HepG2 (cell line): ENCODE results near the gene NSMCE1. TPM values are rescaled to one million over a fixed set of nuclear protein-coding genes. Genes with fewer than 3 reads are reported as not detected.

ENCODE experiments used
- DPF2 ChIP-seq: sonication (generic); formaldehyde crosslinking; IDR thresholded peaks from 2 replicates; pipeline ENCODE4 v1.4.0; 2020; ENCODE audit warnings: mild to moderate bottlenecking, low read depth, missing genetic modification reagents, borderline replicate concordance
- HMGXB4 ChIP-seq, 2 experiments: sonication (generic) in 1 of 2; formaldehyde crosslinking in 1 of 2; IDR thresholded peaks; 2 replicates each; pipeline versions ENCODE4 v1.4.0 to v1.6.1; 2018 to 2020; ENCODE audit warnings: missing genetic modification reagents in 2 of 2, borderline replicate concordance in 1 of 2, low read depth in 1 of 2, mild to moderate bottlenecking in 1 of 2, missing biosample characterization in 1 of 2
- MXD4 ChIP-seq: IDR thresholded peaks from 2 replicates; pipeline ENCODE4 v1.6.1; 2016; ENCODE audit warnings: mild to moderate bottlenecking, missing biosample characterization, missing genetic modification reagents
- NBN ChIP-seq: fragments of 450-650 bp; conservative IDR thresholded peaks from 2 replicates; pipeline ENCODE4 v1.6.1; 2017
- STAG1 ChIP-seq: sonication (generic); formaldehyde crosslinking; IDR thresholded peaks from 2 replicates; pipeline ENCODE4 v1.4.0; 2020; ENCODE audit warnings: missing genetic modification reagents
- ZBTB20 ChIP-seq: sonication (generic); formaldehyde crosslinking; IDR thresholded peaks from 2 replicates; pipeline ENCODE4 v1.8.1; 2023; ENCODE audit warnings: missing genetic modification reagents, low read depth, mild to moderate bottlenecking, borderline replicate concordance
- ZNF160 ChIP-seq: sonication (generic); formaldehyde crosslinking; IDR thresholded peaks from 2 replicates; pipeline ENCODE4 v1.8.0; 2022; ENCODE audit warnings: mild to moderate bottlenecking, inconsistent platforms, missing genetic modification reagents
- ZNF207 ChIP-seq: fragments of 450-650 bp; IDR thresholded peaks from 2 replicates; pipeline ENCODE4 v1.6.1; 2016; ENCODE audit warnings: antibody characterized with exemption, borderline replicate concordance
- ZNF407 ChIP-seq: sonication (generic); formaldehyde crosslinking; IDR thresholded peaks from one replicate; pipeline ENCODE4 v1.5.1; 2020; ENCODE audit warnings: mild to moderate bottlenecking, missing genetic modification reagents; ENCODE audit errors: not compliant biosample characterization
- ZNF430 ChIP-seq: sonication (generic); formaldehyde crosslinking; IDR thresholded peaks from 2 replicates; pipeline ENCODE4 v1.9.0; 2021; ENCODE audit warnings: mild to moderate bottlenecking, missing genetic modification reagents
- ZNF484 ChIP-seq: sonication (generic); formaldehyde crosslinking; IDR thresholded peaks from 2 replicates; pipeline ENCODE4 v1.5.1; 2020; ENCODE audit warnings: mild to moderate bottlenecking, low read depth, missing genetic modification reagents, borderline replicate concordance
- ZNF589 ChIP-seq: sonication (generic); formaldehyde crosslinking; conservative IDR thresholded peaks from 2 replicates; pipeline ENCODE4 v1.8.0; 2022; ENCODE audit warnings: mild to moderate bottlenecking, moderate library complexity, missing genetic modification reagents
- ZNF747 ChIP-seq: sonication (generic); formaldehyde crosslinking; IDR thresholded peaks from 2 replicates; pipeline ENCODE4 v1.8.1; 2023; ENCODE audit warnings: missing genetic modification reagents, mild to moderate bottlenecking, borderline replicate concordance
- polyA plus RNA-seq, 8 experiments: library from polyadenylated mRNA; depleted of rRNA in 3 of 8; stranded (reverse) in 7 of 8; unstranded in 1 of 8; fragments of >200 nt; fragmentation: Illumina TruSeq in 4 of 8; extraction: Trizol in 4 of 8; gene quantifications; 2 replicates each; pipeline versions ENCODE4 v1.2.1 to v1.2.3, GENCODE V29; 2011 to 2016; ENCODE audit warnings: low read depth in 4 of 8, missing spikeins in 1 of 8, mixed read lengths in 1 of 8; ENCODE audit not compliant: insufficient read depth in 1 of 8
- total RNA-seq, 5 experiments: library from RNA; depleted of rRNA; stranded (reverse); fragments of >200 nt; fragmentation: Illumina TruSeq; extraction: Trizol; gene quantifications; 2 replicates each; pipeline ENCODE4 v1.2.3, GENCODE V29; 2016; ENCODE audit warnings: low read depth in 1 of 5
- TF ChIP-seq, protein P1 (sequence below): sonication (generic); formaldehyde crosslinking; IDR thresholded peaks from 2 replicates; pipeline ENCODE4 v1.4.0; 2020; ENCODE audit warnings: mild to moderate bottlenecking, missing genetic modification reagents
- TF ChIP-seq, protein P2 (sequence below): IDR thresholded peaks from 2 replicates; pipeline ENCODE4 v1.6.1; 2016; ENCODE audit warnings: low read depth

The NSMCE1 gene
- total and polyA plus RNA-seq, 2 of the 13 experiments (the other 11 are each of a cell fraction or from before 2014, with no cell fraction given): 42.7 to 52.9 TPM

DNA sequence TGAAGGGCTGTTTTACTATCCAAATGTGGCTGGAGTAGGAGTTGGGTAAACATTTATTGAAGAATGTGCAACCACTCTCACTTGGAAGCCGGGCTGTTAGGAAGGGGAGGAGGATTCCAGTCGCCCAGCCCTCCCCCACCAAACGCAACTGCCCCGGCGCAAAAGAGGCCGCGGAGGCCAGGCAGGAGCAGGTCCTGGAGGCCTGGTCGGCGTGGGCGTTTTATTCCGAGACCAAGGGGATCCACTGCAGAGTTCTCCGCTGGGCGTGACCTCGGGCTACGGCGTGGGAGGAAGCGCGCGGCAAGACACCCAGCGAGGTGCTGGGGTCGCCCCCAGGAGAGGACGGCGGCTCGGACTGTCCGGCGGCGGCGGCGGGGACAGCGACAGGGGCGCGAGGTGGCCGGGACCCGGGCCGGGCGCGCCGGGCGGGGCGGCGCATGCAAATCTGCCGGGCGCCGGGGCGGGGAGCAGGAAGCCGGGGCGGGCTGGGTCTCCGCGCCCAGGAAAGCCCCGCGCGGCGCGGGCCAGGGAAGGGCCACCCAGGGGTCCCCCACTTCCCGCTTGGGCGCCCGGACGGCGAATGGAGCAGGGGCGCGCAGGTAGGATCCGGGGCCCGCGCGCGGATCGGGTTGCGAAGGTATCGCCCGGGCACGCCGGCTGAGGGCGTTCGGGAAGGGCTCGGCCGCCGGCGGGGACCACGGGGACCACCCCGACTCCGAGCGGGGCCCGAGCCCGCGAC is 45.0 kb upstream of the NSMCE1 start, which contains the start of gene IL4R (continued):
- peak; percentile 25 for TF ChIP-seq ZNF407 (CRISPR knock-in tag)
- TF ChIP-seq ZBTB20: no peak; the same call in 1 of the 2 replicates
- no peak for TF ChIP-seq DPF2
- TF ChIP-seq ZNF430 (CRISPR knock-in tag): peak; percentile 56; the same call in 1 of the 2 replicates
- 0 out of 2 replicates have a peak, but pooled peaks have one; percentile 56 for TF ChIP-seq ZNF747 (CRISPR knock-in tag)
- peak; percentile 4 for TF ChIP-seq STAG1 (CRISPR knock-in tag)
- no peak; the same call in 1 of the 2 replicates for TF ChIP-seq ZNF589 (CRISPR knock-in tag)
- peak; percentile 60 to 76 for TF ChIP-seq HMGXB4 (CRISPR knock-in tag; IDR thresholded peaks at IDR 0.05; ENCODE audit: borderline replicate concordance in 1 of 2, low read depth in 1 of 2)
- no peak for TF ChIP-seq ZNF484 (CRISPR knock-in tag)
- no peak for TF ChIP-seq NBN
- TF ChIP-seq MXD4 (CRISPR knock-in tag): peak; percentile 61
- TF ChIP-seq, protein P1, sequence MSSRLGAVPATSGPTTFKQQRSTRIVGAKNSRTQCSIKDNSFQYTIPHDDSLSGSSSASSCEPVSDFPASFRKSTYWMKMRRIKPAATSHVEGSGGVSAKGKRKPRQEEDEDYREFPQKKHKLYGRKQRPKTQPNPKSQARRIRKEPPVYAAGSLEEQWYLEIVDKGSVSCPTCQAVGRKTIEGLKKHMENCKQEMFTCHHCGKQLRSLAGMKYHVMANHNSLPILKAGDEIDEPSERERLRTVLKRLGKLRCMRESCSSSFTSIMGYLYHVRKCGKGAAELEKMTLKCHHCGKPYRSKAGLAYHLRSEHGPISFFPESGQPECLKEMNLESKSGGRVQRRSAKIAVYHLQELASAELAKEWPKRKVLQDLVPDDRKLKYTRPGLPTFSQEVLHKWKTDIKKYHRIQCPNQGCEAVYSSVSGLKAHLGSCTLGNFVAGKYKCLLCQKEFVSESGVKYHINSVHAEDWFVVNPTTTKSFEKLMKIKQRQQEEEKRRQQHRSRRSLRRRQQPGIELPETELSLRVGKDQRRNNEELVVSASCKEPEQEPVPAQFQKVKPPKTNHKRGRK (CRISPR knock-in tag): no peak
- TF ChIP-seq ZNF160 (CRISPR knock-in tag): peak; percentile 57; the same call in 1 of the 2 replicates
- TF ChIP-seq ZNF207: no peak
- TF ChIP-seq, protein P2, sequence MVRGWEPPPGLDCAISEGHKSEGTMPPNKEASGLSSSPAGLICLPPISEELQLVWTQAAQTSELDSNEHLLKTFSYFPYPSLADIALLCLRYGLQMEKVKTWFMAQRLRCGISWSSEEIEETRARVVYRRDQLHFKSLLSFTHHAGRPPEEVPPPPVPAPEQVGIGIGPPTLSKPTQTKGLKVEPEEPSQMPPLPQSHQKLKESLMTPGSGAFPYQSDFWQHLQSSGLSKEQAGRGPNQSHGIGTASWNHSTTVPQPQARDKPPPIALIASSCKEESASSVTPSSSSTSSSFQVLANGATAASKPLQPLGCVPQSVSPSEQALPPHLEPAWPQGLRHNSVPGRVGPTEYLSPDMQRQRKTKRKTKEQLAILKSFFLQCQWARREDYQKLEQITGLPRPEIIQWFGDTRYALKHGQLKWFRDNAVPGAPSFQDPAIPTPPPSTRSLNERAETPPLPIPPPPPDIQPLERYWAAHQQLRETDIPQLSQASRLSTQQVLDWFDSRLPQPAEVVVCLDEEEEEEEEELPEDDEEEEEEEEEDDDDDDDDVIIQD (CRISPR knock-in tag): peak; percentile 72
